PC-9 (cell line): Measurements from ENCODE around the gene CLHC1. TPM values are rescaled to one million over a fixed set of nuclear protein-coding genes. Genes with fewer than 3 reads are reported as not detected.

Experiments
- BruUV-seq: library from RNA; stranded (reverse); fragments of 400-500 nt; replicated peaks from 2 replicates; lab custom pipeline; 2021; lab: Mats Ljungman, UMichigan
- CTCF ChIA-PET: fragments of 300-600 bp; sonication (Branson Sonifier 250); formaldehyde crosslinking; loops from one replicate; lab custom pipeline; 2022; ENCODE audit warnings: antibody characterized with exemption; lab: Charles Lee
- POLR2A ChIA-PET: fragments of 300-600 bp; sonication (Branson Sonifier 250); formaldehyde crosslinking; loops from one replicate; lab custom pipeline; 2022; ENCODE audit warnings: antibody characterized with exemption; ENCODE audit not compliant: unreplicated experiment; lab: Charles Lee
- DNase-seq, 2 experiments: peaks; one replicate each; pipeline versions ENCODE4 v3.0.0 to v3.0.0-alpha.2; 2015 to 2022; ENCODE audit warnings: mixed read lengths in 1 of 2
- H2AFZ ChIP-seq: fragments of 200-600 bp; sonication (generic); 2 replicates; pipeline ENCODE4 v1.8.1; 2017; ENCODE audit warnings: antibody characterized with exemption
- H3F3A ChIP-seq: fragments of 200-600 bp; sonication (generic); 2 replicates; pipeline ENCODE4 v1.8.1; 2017; ENCODE audit warnings: antibody characterized with exemption, mild to moderate bottlenecking, low read depth; ENCODE audit not compliant: insufficient read depth
- H3K27ac ChIP-seq: fragments of 200-600 bp; sonication (generic); 2 replicates; pipeline ENCODE4 v1.6.1; 2016; ENCODE audit warnings: mixed run types
- H3K27me3 ChIP-seq: fragments of 200-600 bp; sonication (generic); 2 replicates; pipeline ENCODE4 v1.6.1; 2016; ENCODE audit warnings: low read depth, mixed run types; ENCODE audit not compliant: insufficient read depth
- H3K36me3 ChIP-seq: fragments of 200-600 bp; sonication (generic); 2 replicates; pipeline ENCODE4 v1.6.1; 2016; ENCODE audit warnings: low read depth, mixed run types
- H3K4me1 ChIP-seq: fragments of 200-600 bp; sonication (generic); replicated peaks from 2 replicates; pipeline ENCODE4 v1.6.1; 2016; ENCODE audit warnings: mixed run types; ENCODE audit not compliant: insufficient read depth
- H3K4me2 ChIP-seq: fragments of 200-600 bp; sonication (generic); 2 replicates; pipeline ENCODE4 v1.6.1; 2017; ENCODE audit warnings: mixed run types
- H3K4me3 ChIP-seq: fragments of 200-600 bp; sonication (generic); 2 replicates; pipeline ENCODE4 v1.6.1; 2016; ENCODE audit warnings: mixed run types
- H3K79me2 ChIP-seq: fragments of 200-600 bp; sonication (generic); 2 replicates; pipeline ENCODE4 v1.6.1; 2017; ENCODE audit warnings: low read depth, mixed run types
- H3K9me2 ChIP-seq: fragments of 200-600 bp; sonication (generic); 2 replicates; pipeline ENCODE4 v1.8.1; 2017; ENCODE audit warnings: mild to moderate bottlenecking; ENCODE audit not compliant: insufficient read depth
- H3K9me3 ChIP-seq: fragments of 200-600 bp; sonication (generic); 2 replicates; pipeline ENCODE4 v1.8.1; 2016; ENCODE audit warnings: low read depth; ENCODE audit not compliant: insufficient read depth
- H4K20me1 ChIP-seq: fragments of 200-600 bp; sonication (generic); 2 replicates; pipeline ENCODE4 v1.8.1; 2017; ENCODE audit not compliant: insufficient read depth
- EZH2 ChIP-seq: fragments of 200-600 bp; sonication (generic); IDR thresholded peaks from 2 replicates; pipeline ENCODE4 v1.8.0; 2017; ENCODE audit warnings: antibody characterized with exemption, low read depth
- intact Hi-C: fragments of 100-400 bp; cut with micrococcal nuclease; formaldehyde crosslinking; loops from one replicate; pipeline ENCODE4 v1.10.0; 2022; ENCODE audit not compliant: unreplicated experiment
- total RNA-seq: library from RNA; stranded (reverse); gene quantifications from 2 replicates; pipeline ENCODE4 v1.2.3, GENCODE V29; 2021
- TF ChIP-seq, protein P1 (sequence below): fragments of 200-600 bp; sonication (generic); conservative IDR thresholded peaks from 2 replicates; pipeline ENCODE4 v1.6.1; 2017; ENCODE audit warnings: mixed run types, antibody characterized with exemption, mild to moderate bottlenecking, moderate library complexity

CLHC1 gene
- total RNA-seq, 1 experiment from 2014 or later: 27.1 TPM

DNA sequence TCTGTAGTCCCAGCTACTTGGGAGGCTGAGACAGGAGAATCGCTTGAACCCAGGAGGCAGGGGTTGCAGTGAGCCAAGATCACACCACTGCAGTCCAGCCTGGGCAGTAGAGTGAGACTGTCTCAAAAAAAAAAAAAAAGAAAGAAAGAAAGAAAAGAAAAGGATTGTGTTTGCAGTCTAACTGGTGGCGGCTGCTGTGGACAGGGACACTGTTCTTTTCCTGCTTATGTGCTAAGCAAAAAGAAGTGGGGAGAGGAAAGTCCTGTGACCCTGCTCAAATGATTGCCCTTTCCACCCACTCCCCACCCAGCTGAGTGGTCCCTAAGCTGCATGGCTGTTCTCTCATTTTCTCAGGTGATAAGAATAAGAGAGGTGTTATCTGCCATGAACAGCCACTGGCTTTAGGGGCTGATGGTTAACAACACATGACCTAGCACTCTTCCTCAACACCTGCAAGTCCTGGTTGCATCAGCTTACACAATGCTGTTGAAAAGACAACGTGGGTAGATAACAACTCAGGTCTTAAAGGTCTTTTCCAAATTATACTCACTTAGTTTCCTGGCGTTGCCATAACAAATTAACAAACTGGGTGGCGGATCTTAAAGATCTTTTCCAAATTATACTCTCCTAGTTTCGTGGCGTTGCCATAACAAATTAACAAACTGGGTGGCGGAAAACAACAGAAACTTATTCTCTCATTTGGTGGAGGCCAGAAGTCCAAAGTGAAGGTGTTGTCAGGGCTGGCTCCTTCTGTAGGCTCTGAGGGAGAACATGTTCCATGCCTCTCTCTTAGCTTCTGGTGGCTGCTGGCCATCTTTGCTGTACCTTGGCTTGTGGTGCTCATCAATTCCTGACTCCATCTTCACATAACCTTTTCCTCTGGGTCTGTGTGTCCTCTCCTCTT, 91.5 kb downstream of the CLHC1 start:
- Histone ChIP-seq H2AFZ (no peak overlapping the region; the same call in 1 of the 2 replicates), H3K9me3 (0 out of 2 replicates have a peak, but pooled peaks cover 7% of the 10 kb centered on the region), H3K27me3 (no peaks in the 10 kb centered on the region), H3K4me1 (peaks cover 27% of the 10 kb centered on the region), H3K4me3 (no peak overlapping the region), H4K20me1 (no peaks in the 10 kb centered on the region), H3K27ac (no peak overlapping the region), H3K4me2 (no peak overlapping the region), H3K79me2 (no peaks in the 10 kb centered on the region), H3K9me2 (no peaks in the 10 kb centered on the region), H3K36me3 (no peaks in the 10 kb centered on the region), H3F3A (peaks cover 6% of the 10 kb centered on the region)
- intact Hi-C loops: no loop called here
- no peak for DNase-seq
- ChIA-PET CTCF (no interaction called here), POLR2A (no interaction called here)
- TF ChIP-seq, protein P1, sequence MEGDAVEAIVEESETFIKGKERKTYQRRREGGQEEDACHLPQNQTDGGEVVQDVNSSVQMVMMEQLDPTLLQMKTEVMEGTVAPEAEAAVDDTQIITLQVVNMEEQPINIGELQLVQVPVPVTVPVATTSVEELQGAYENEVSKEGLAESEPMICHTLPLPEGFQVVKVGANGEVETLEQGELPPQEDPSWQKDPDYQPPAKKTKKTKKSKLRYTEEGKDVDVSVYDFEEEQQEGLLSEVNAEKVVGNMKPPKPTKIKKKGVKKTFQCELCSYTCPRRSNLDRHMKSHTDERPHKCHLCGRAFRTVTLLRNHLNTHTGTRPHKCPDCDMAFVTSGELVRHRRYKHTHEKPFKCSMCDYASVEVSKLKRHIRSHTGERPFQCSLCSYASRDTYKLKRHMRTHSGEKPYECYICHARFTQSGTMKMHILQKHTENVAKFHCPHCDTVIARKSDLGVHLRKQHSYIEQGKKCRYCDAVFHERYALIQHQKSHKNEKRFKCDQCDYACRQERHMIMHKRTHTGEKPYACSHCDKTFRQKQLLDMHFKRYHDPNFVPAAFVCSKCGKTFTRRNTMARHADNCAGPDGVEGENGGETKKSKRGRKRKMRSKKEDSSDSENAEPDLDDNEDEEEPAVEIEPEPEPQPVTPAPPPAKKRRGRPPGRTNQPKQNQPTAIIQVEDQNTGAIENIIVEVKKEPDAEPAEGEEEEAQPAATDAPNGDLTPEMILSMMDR: no peak
- no peak for TF ChIP-seq EZH2
- BruUV-seq: no TSS peak

DNA sequence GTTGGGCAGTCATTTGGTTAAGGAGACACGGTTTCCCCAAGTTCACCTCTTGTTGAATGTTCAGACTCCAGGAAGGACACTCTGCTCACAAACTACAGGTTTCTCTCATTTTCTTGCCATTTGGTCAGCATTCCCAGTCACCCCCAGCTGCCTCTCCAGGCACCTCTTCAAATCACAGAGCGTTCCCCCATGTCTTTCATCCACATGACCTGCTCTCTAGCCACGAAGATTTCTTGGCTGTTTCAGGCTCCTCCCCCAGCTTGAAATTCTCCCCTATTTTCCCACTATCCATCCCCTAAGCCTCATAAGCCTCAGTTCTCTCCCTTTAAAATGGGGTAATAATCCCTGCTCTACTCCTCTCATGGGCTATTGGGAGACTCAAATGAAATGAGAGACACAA, 92.8 kb downstream of the CLHC1 start:
- H3K4me1 ChIP-seq: peaks cover 27% of the 10 kb centered on the region
- H3K4me2 ChIP-seq: no peak overlapping the region
- H2AFZ ChIP-seq: no peak overlapping the region
- H3K27ac ChIP-seq: no peak overlapping the region
- ChIA-PET CTCF (no interaction called here), POLR2A (no interaction called here)
- no peak for DNase-seq
- H3K9me3 ChIP-seq: 0 out of 2 replicates have a peak, but pooled peaks cover 7% of the 10 kb centered on the region
- no peak overlapping the region for H3K4me3 ChIP-seq
- no peaks in the 10 kb centered on the region for H4K20me1 ChIP-seq
- BruUV-seq: no TSS peak
- no peak for TF ChIP-seq EZH2
- TF ChIP-seq, protein P1: no peak
- intact Hi-C loops: no loop called here
- no peaks in the 10 kb centered on the region for H3K27me3 ChIP-seq
- no peaks in the 10 kb centered on the region for H3K9me2 ChIP-seq
- H3F3A ChIP-seq: peaks cover 6% of the 10 kb centered on the region
- H3K36me3 ChIP-seq: no peaks in the 10 kb centered on the region
- H3K79me2 ChIP-seq: no peaks in the 10 kb centered on the region

GRCh38 chr2:55138882-55139229, 93.2 kb downstream of the CLHC1 start:
- no TSS peak for BruUV-seq
- H3K36me3 ChIP-seq: no peaks in the 10 kb centered on the region
- POLR2A ChIA-PET: no interaction called here
- no peaks in the 10 kb centered on the region for H3K27me3 ChIP-seq
- H3K4me3 ChIP-seq: no peak overlapping the region
- CTCF ChIA-PET: no interaction called here
- H2AFZ ChIP-seq: no peak overlapping the region
- TF ChIP-seq EZH2: no peak
- TF ChIP-seq, protein P1: no peak
- H3F3A ChIP-seq: peaks cover 6% of the 10 kb centered on the region
- 0 out of 2 replicates have a peak, but pooled peaks cover 6% of the 10 kb centered on the region for H3K9me3 ChIP-seq
- no peak overlapping the region for H3K27ac ChIP-seq
- H3K4me1 ChIP-seq: peaks cover 27% of the 10 kb centered on the region
- H3K79me2 ChIP-seq: no peaks in the 10 kb centered on the region
- H3K9me2 ChIP-seq: no peaks in the 10 kb centered on the region
- H4K20me1 ChIP-seq: no peaks in the 10 kb centered on the region
- no peak for DNase-seq
- no peak overlapping the region for H3K4me2 ChIP-seq
- intact Hi-C loops: no loop called here
